DOHH2 (cell line): Measurements from ENCODE around the gene SCUBE3.

ENCODE experiments used
- H3F3A ChIP-seq: fragments of 200-600 bp; sonication (generic), shearing (Covaris generic); 2 replicates; pipeline ENCODE4 v1.6.0; 2016; ENCODE audit warnings: antibody characterized with exemption, mild to moderate bottlenecking; ENCODE audit not compliant: control insufficient read depth, insufficient read depth
- H3K27ac ChIP-seq: fragments of 200-600 bp; sonication (generic); 2 replicates; pipeline ENCODE4 v1.5.1; 2014; ENCODE audit warnings: low read depth, mild to moderate bottlenecking, low read length, moderate library complexity
- H3K27me3 ChIP-seq: fragments of 200-600 bp; sonication (generic); 2 replicates; pipeline ENCODE4 v1.6.1; 2014; ENCODE audit warnings: mild to moderate bottlenecking, low read length, mixed read lengths; ENCODE audit not compliant: control insufficient read depth
- H3K36me3 ChIP-seq: fragments of 200-600 bp; sonication (generic); 2 replicates; pipeline ENCODE4 v1.6.1; 2014; ENCODE audit warnings: mild to moderate bottlenecking, low read length, moderate library complexity, mixed read lengths; ENCODE audit not compliant: control insufficient read depth
- H3K4me1 ChIP-seq: fragments of 200-600 bp; sonication (generic); 2 replicates; pipeline ENCODE4 v1.6.1; 2014; ENCODE audit warnings: mild to moderate bottlenecking, low read length, mixed read lengths; ENCODE audit not compliant: control insufficient read depth
- H3K4me2 ChIP-seq: fragments of 200-600 bp; sonication (generic); 2 replicates; pipeline ENCODE4 v1.6.0; 2014; ENCODE audit warnings: mild to moderate bottlenecking, low read length, moderate library complexity
- H3K4me3 ChIP-seq: fragments of 200-600 bp; sonication (generic); 2 replicates; pipeline ENCODE4 v1.5.1; 2014; ENCODE audit warnings: mild to moderate bottlenecking, low read length, mixed read lengths
- H3K79me2 ChIP-seq: fragments of 200-600 bp; sonication (generic); 2 replicates; pipeline ENCODE4 v1.6.1; 2014; ENCODE audit warnings: mild to moderate bottlenecking, low read length, mixed read lengths; ENCODE audit not compliant: control insufficient read depth
- H3K9me2 ChIP-seq: fragments of 200-600 bp; sonication (generic); replicated peaks from 2 replicates; pipeline ENCODE4 v1.6.1; 2014; ENCODE audit warnings: mild to moderate bottlenecking, low read length, mixed read lengths; ENCODE audit not compliant: control insufficient read depth
- H3K9me3 ChIP-seq: fragments of 200-600 bp; sonication (generic); 2 replicates; pipeline ENCODE4 v1.6.1; 2014; ENCODE audit warnings: antibody characterized with exemption, low read length, mixed read lengths; ENCODE audit not compliant: control insufficient read depth, insufficient read depth
- H4K20me1 ChIP-seq: fragments of 200-600 bp; sonication (generic); 2 replicates; pipeline ENCODE4 v1.6.0; 2014; ENCODE audit warnings: low read depth, mild to moderate bottlenecking, antibody characterized with exemption, low read length, moderate library complexity; ENCODE audit not compliant: control insufficient read depth, insufficient read depth
- EZH2phosphoT487 ChIP-seq: fragments of 200-600 bp; sonication (generic); IDR thresholded peaks from 2 replicates; pipeline ENCODE4 v1.6.1; 2017; ENCODE audit warnings: borderline replicate concordance, mild to moderate bottlenecking, antibody characterized with exemption, low read length, moderate library complexity, mixed read lengths
- TF ChIP-seq, protein P1 (sequence below): fragments of 200-600 bp; sonication (generic); IDR thresholded peaks from one replicate; pipeline ENCODE4 v1.5.1; 2014; ENCODE audit warnings: antibody characterized with exemption, mild to moderate bottlenecking, low read depth, low read length; ENCODE audit not compliant: poor library complexity, severe bottlenecking

SCUBE3 gene

DNA sequence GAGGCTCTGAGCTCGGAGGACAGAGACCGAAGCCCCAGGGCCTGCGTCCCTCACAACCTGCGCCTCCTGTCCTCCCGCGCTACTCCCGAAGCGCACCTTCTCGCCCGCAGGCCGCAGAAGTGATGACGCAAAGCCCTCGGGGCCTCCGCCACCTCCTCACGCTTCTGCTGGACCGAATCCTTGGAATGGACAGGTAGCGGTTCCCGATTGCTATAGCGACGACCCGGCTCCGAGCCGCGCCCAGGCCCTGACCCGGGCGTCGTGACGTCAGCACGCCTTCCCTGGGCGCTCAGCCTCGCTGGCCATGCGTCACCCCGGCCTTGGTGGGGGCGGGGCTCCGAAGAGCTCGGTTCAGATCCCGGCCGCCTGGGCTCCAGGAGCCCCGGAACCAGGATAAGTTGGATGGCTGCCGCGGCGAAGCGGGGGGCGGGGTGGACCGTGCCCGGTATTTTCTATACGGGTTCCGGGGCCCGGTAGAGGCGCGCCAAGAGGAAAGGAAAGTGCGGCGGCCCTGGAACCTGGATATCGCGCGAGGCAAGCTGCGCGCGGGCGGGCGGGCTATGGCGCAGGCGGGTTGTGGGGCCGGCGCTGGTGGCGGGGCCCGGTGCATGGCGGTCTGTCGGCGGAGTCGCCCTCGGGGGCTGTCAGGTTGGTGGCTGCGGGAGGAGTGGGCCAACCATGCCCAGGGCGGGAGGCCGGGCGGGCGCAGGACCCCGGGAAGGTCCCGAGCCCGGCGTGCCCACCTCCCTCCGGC, 45.6 kb downstream of the SCUBE3 start, which contains the start of gene ZNF76:
Gene ZNF76 (plus strand): TSS at position 542 of the 754 bp plus-strand sequence. CDS start 21,417 bp downstream, outside the sequence.
- H3K27me3 ChIP-seq: no peaks in the 10 kb centered on the region
- H3K36me3 ChIP-seq: peaks cover 6% of the 10 kb centered on the region; the same call in 1 of the 2 replicates
- peaks cover 15% of the 10 kb centered on the region for H3F3A ChIP-seq
- peaks cover 23% of the 10 kb centered on the region for H3K4me1 ChIP-seq
- H3K9me3 ChIP-seq: no peaks in the 10 kb centered on the region
- peak within 1 kb of the TSS; percentile 66 for H3K27ac ChIP-seq
- no peaks in the 10 kb centered on the region for H3K9me2 ChIP-seq
- no peak for TF ChIP-seq EZH2phosphoT487
- TF ChIP-seq, protein P1, sequence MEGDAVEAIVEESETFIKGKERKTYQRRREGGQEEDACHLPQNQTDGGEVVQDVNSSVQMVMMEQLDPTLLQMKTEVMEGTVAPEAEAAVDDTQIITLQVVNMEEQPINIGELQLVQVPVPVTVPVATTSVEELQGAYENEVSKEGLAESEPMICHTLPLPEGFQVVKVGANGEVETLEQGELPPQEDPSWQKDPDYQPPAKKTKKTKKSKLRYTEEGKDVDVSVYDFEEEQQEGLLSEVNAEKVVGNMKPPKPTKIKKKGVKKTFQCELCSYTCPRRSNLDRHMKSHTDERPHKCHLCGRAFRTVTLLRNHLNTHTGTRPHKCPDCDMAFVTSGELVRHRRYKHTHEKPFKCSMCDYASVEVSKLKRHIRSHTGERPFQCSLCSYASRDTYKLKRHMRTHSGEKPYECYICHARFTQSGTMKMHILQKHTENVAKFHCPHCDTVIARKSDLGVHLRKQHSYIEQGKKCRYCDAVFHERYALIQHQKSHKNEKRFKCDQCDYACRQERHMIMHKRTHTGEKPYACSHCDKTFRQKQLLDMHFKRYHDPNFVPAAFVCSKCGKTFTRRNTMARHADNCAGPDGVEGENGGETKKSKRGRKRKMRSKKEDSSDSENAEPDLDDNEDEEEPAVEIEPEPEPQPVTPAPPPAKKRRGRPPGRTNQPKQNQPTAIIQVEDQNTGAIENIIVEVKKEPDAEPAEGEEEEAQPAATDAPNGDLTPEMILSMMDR: no peak
- peaks cover 58% of the 10 kb centered on the region for H3K79me2 ChIP-seq
- no peaks in the 10 kb centered on the region for H4K20me1 ChIP-seq
- H3K4me3 ChIP-seq: peak within 1 kb of the TSS; percentile 90
- peak within 1 kb of the TSS; percentile 69 for H3K4me2 ChIP-seq

DNA sequence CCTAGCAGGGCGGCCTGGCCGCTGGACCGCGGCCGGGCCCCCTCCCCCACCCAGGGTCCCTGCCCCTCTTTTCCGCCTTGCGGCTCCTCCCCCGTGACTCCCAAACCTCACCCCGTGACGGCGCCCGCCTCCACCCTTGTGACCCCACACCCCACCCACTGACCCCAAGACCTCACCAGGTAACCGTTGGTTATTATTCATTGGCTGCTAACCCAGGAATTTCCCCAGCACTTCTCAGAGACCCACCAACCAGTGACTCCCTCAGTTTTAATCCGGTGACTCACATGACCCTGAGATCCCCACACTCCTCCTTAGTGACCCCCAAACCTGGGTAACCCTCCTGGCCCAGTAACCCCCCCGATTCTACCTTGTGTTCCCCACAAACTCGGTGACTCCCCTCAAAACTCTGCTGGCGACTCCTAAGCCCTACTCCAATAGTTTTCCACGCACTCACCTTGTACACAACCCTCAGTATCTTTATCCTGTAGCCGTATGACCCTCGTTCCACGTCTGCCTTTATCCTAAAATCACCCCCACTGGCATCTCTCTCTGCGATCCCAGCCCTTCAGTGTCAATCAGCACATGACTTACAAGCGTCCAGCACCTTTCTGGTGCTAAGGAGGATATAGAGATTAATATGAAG, 46.3 kb downstream of the SCUBE3 start:
- H3K9me2 ChIP-seq: no peaks in the 10 kb centered on the region
- no peak for TF ChIP-seq EZH2phosphoT487
- TF ChIP-seq, protein P1: no peak
- H3K79me2 ChIP-seq: peaks cover 64% of the 10 kb centered on the region
- H3K4me1 ChIP-seq: peaks cover 27% of the 10 kb centered on the region
- peak overlapping the region; percentile 69 for H3K4me2 ChIP-seq
- H3K27me3 ChIP-seq: no peaks in the 10 kb centered on the region
- H3K9me3 ChIP-seq: no peaks in the 10 kb centered on the region
- peaks cover 6% of the 10 kb centered on the region; the same call in 1 of the 2 replicates for H3K36me3 ChIP-seq
- peak overlapping the region; percentile 66 for H3K27ac ChIP-seq
- peak overlapping the region; percentile 90 for H3K4me3 ChIP-seq
- peaks cover 15% of the 10 kb centered on the region for H3F3A ChIP-seq
- H4K20me1 ChIP-seq: no peaks in the 10 kb centered on the region

DNA sequence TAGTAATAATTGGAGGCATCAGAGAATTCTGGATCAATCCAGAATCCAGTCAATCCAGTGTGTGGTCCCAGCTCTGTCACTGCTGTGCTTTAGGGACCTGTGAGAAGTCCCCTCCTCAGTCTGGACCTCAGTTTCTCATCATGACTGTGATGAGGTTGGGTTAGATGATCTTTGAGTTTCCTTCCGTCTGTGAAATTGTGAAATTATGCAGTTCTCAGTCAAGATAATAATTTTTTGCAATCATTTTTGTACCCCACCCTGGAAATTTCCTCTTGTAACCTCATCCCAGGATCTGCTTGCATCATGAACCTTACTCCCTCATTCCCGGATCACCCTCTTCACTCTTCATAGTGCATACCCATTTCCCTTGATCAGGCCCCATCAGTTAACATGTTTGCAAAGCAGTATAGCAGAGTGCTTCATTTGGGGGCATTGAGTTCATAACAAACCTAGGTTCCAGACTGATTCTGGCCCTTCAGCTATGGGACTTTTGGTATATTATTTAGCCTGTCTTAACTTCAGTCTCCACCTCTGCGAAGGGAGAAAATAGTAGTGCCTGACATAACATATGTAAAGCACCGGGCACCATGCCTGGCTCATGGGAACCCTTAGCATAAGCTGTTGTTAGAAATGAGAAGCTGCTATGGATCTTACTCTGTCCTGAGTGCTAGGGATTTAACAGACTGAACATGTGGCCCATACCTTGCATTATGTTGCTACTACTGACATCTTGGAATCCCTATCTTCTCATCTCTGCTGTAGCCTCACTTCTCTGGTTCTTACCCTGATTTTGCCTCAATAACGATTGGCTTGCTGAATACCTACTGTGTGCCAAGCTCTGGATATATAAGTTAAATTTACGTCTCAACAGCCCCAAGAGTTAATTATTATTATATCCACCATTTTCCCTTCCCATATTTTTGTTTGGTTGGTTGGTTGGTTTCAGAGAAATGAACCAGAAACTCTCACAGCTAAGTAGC, 47.1 kb downstream of the SCUBE3 start:
- Histone ChIP-seq H3K9me3 (no peaks in the 10 kb centered on the region), H3K79me2 (peaks cover 69% of the 10 kb centered on the region), H3K9me2 (no peaks in the 10 kb centered on the region), H3F3A (peaks cover 10% of the 10 kb centered on the region), H3K27me3 (no peaks in the 10 kb centered on the region), H3K4me1 (peaks cover 27% of the 10 kb centered on the region), H3K36me3 (peaks cover 6% of the 10 kb centered on the region; the same call in 1 of the 2 replicates), H3K27ac (no peak overlapping the region), H3K4me3 (peak overlapping the region; percentile 90), H3K4me2 (peak overlapping the region; percentile 69), H4K20me1 (no peaks in the 10 kb centered on the region)
- TF ChIP-seq, protein P1: no peak
